ENCODE measurements around the gene TNRC6B. TPM values are rescaled to one million over a fixed set of nuclear protein-coding genes. Genes with fewer than 3 reads are reported as not detected.

TNRC6B gene
- total and polyA plus RNA-seq, 2 donors (not counting 1 experiment from before 2014, with no cell fraction given): 5.7 to 17.8 TPM

DNA sequence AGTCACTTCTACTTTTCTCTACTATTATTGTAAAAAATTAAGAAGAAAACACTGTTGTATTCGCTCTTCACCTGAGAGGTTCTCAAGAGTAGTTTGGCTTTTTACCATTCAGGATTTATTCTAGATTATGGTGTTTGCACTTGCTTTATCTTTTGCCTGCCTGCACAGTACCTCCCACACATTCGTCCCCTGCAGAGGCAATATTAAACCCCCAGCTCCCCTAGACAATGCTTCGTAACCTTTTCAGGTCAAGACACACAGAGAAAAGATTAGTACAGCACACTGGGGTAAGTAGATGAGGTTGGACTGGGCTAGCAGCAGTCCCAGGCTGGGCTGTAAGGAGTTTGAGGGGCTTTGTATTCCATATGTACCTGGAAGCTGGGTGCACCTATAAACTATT is 62.4 kb downstream of the TNRC6B start:
- TF ChIP-seq, protein P1, sequence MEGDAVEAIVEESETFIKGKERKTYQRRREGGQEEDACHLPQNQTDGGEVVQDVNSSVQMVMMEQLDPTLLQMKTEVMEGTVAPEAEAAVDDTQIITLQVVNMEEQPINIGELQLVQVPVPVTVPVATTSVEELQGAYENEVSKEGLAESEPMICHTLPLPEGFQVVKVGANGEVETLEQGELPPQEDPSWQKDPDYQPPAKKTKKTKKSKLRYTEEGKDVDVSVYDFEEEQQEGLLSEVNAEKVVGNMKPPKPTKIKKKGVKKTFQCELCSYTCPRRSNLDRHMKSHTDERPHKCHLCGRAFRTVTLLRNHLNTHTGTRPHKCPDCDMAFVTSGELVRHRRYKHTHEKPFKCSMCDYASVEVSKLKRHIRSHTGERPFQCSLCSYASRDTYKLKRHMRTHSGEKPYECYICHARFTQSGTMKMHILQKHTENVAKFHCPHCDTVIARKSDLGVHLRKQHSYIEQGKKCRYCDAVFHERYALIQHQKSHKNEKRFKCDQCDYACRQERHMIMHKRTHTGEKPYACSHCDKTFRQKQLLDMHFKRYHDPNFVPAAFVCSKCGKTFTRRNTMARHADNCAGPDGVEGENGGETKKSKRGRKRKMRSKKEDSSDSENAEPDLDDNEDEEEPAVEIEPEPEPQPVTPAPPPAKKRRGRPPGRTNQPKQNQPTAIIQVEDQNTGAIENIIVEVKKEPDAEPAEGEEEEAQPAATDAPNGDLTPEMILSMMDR (conservative IDR thresholded peaks at IDR 0.05 in 1 of 2, IDR thresholded peaks at IDR 0.05 in 1 of 2; ENCODE audit: low read depth in 1 of 2, low read length in 2 of 2): no peak
- no peak for TF ChIP-seq EZH2 (IDR thresholded peaks at IDR 0.05; ENCODE audit: low read length, missing control alignments)
- Histone ChIP-seq H3K36me3 (ENCODE audit: control insufficient read depth, insufficient read depth, low read length) (no peaks in the 10 kb centered on the region), H3K4me2 (ENCODE audit: extremely low read depth, insufficient read depth, low read length) (no peak overlapping the region), H3K4me3 (replicated peaks in 1 of 4; ENCODE audit: control extremely low read depth in 1 of 4, insufficient read depth in 1 of 4, low read depth in 3 of 4, low read length in 4 of 4) (no peak overlapping the region), H3K9ac (ENCODE audit: insufficient read depth, low read length) (no peak overlapping the region), H3K27me3 (ENCODE audit: control insufficient read depth, insufficient read depth, low read length) (no peaks in the 10 kb centered on the region), H3K9me3 (ENCODE audit: control insufficient read depth, insufficient read depth, low read depth, low read length) (no peaks in the 10 kb centered on the region), H2AFZ (ENCODE audit: low read length) (no peak overlapping the region), H3K79me2 (ENCODE audit: control insufficient read depth, insufficient read depth, low read length) (peaks cover 11% of the 10 kb centered on the region), H4K20me1 (ENCODE audit: control insufficient read depth, extremely low read depth, insufficient read depth, low read length) (no peaks in the 10 kb centered on the region), H3K27ac (ENCODE audit: insufficient read depth, low read length) (no peak overlapping the region), H3K4me1 (ENCODE audit: control insufficient read depth, extremely low read depth, insufficient read depth, low read length) (peaks cover 6% of the 10 kb centered on the region)
- no peak for DNase-seq (ENCODE audit: low read depth in 2 of 2)

DNA sequence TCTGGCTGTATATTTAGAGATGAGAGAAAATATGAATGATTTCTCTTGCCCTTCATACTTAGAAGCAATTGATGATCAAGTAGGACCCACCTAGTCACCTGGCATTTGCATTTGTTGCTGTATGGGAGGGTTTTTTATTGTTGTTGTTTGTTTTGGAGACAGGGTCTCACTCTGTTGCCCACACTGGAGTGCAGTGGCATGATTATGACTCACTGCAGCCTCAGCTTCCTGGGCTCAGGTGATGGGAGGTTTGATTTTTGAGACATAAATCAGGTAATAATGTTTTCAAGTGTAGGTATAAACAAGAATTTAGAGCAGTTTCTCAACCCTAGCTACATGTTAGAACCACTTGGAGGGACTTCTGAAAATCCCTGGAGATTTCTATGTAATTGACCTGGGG is 63.0 kb downstream of the TNRC6B start:
- TF ChIP-seq, protein P1 (conservative IDR thresholded peaks at IDR 0.05 in 1 of 2, IDR thresholded peaks at IDR 0.05 in 1 of 2; ENCODE audit: low read depth in 1 of 2, low read length in 2 of 2): no peak
- no peak for TF ChIP-seq EZH2 (IDR thresholded peaks at IDR 0.05; ENCODE audit: low read length, missing control alignments)
- Histone ChIP-seq H3K79me2 (ENCODE audit: control insufficient read depth, insufficient read depth, low read length) (peaks cover 11% of the 10 kb centered on the region), H3K9ac (ENCODE audit: insufficient read depth, low read length) (no peak overlapping the region), H3K36me3 (ENCODE audit: control insufficient read depth, insufficient read depth, low read length) (no peaks in the 10 kb centered on the region), H3K9me3 (ENCODE audit: control insufficient read depth, insufficient read depth, low read depth, low read length) (no peaks in the 10 kb centered on the region), H3K27ac (ENCODE audit: insufficient read depth, low read length) (no peak overlapping the region), H3K4me3 (replicated peaks in 1 of 4; ENCODE audit: control extremely low read depth in 1 of 4, insufficient read depth in 1 of 4, low read depth in 3 of 4, low read length in 4 of 4) (no peak overlapping the region), H3K4me2 (ENCODE audit: extremely low read depth, insufficient read depth, low read length) (no peak overlapping the region), H2AFZ (ENCODE audit: low read length) (no peak overlapping the region), H4K20me1 (ENCODE audit: control insufficient read depth, extremely low read depth, insufficient read depth, low read length) (no peaks in the 10 kb centered on the region), H3K4me1 (ENCODE audit: control insufficient read depth, extremely low read depth, insufficient read depth, low read length) (peaks cover 6% of the 10 kb centered on the region), H3K27me3 (ENCODE audit: control insufficient read depth, insufficient read depth, low read length) (no peaks in the 10 kb centered on the region)
- DNase-seq (ENCODE audit: low read depth in 2 of 2): no peak

DNA sequence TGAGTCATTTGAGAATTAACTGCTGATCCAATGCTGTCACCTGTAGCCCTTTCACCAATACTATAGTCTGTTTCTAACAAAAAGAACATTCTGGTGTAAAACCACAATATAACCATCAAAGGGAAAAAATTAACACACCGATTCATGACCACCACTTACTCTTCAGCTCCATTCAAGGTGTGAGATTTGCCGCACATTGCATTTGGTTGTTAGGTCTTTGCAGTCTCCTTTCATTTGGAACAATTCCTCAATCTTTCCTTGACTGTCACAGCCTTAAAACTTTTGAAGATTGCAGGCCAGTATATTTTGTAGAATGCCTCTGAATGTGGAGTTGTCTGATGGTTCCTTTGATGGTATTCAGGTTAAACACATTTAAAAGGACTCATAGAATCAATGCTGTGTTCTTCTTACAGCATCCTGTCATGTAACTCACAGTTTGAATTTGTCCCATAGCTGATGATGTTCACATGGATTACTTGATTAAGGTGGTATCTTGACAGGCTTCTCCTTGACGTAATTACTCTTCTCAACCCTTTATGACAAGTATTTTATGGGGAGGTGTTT is 63.6 kb downstream of the TNRC6B start:
- Histone ChIP-seq H2AFZ (ENCODE audit: low read length) (no peak overlapping the region), H3K36me3 (ENCODE audit: control insufficient read depth, insufficient read depth, low read length) (no peaks in the 10 kb centered on the region), H3K4me1 (ENCODE audit: control insufficient read depth, extremely low read depth, insufficient read depth, low read length) (peaks cover 6% of the 10 kb centered on the region), H4K20me1 (ENCODE audit: control insufficient read depth, extremely low read depth, insufficient read depth, low read length) (no peaks in the 10 kb centered on the region), H3K27me3 (ENCODE audit: control insufficient read depth, insufficient read depth, low read length) (no peaks in the 10 kb centered on the region), H3K27ac (ENCODE audit: insufficient read depth, low read length) (no peak overlapping the region), H3K79me2 (ENCODE audit: control insufficient read depth, insufficient read depth, low read length) (peaks cover 11% of the 10 kb centered on the region), H3K9ac (ENCODE audit: insufficient read depth, low read length) (no peak overlapping the region), H3K9me3 (ENCODE audit: control insufficient read depth, insufficient read depth, low read depth, low read length) (no peaks in the 10 kb centered on the region), H3K4me2 (ENCODE audit: extremely low read depth, insufficient read depth, low read length) (no peak overlapping the region), H3K4me3 (replicated peaks in 1 of 4; ENCODE audit: control extremely low read depth in 1 of 4, insufficient read depth in 1 of 4, low read depth in 3 of 4, low read length in 4 of 4) (no peak overlapping the region)
- TF ChIP-seq, protein P1 (conservative IDR thresholded peaks at IDR 0.05 in 1 of 2, IDR thresholded peaks at IDR 0.05 in 1 of 2; ENCODE audit: low read depth in 1 of 2, low read length in 2 of 2): no peak
- TF ChIP-seq EZH2 (IDR thresholded peaks at IDR 0.05; ENCODE audit: low read length, missing control alignments): no peak
- no peak for DNase-seq (ENCODE audit: low read depth in 2 of 2)

Data from fibroblast of lung (primary cell).